RWPE2 (cell line): ENCODE data around the gene ANKS1B.

Source experiments
- ATAC-seq: fragments of 200-7000 bp; cut with Tn5 transposase; 3 replicates; pipeline ENCODE4 v1.9.1; 2021; ENCODE audit warnings: low read depth
- DNase-seq: peaks from one replicate; pipeline ENCODE4 v3.0.0-alpha.2; 2020; ENCODE audit warnings: low spot score
- H3K27ac ChIP-seq: fragments of 450-650 bp; 2 replicates; pipeline ENCODE4 v1.5.1; 2017; ENCODE audit warnings: mild to moderate bottlenecking; ENCODE audit not compliant: poor library complexity, severe bottlenecking
- H3K27me3 ChIP-seq: fragments of 250-450 bp; sonication (Bioruptor Pico); 2 replicates; pipeline ENCODE4 v1.5.1; 2021; ENCODE audit warnings: mild to moderate bottlenecking, moderate library complexity; ENCODE audit not compliant: insufficient read depth, poor library complexity, severe bottlenecking
- H3K36me3 ChIP-seq: fragments of 250-450 bp; sonication (Bioruptor Pico); 2 replicates; pipeline ENCODE4 v1.5.1; 2020; ENCODE audit warnings: low read depth, mild to moderate bottlenecking, moderate library complexity
- H3K4me1 ChIP-seq: fragments of 250-450 bp; sonication (Bioruptor Pico); 2 replicates; pipeline ENCODE4 v1.5.1; 2021; ENCODE audit warnings: mild to moderate bottlenecking, moderate library complexity; ENCODE audit not compliant: insufficient read depth, poor library complexity, severe bottlenecking
- H3K4me3 ChIP-seq: fragments of 250-450 bp; sonication (Bioruptor Pico); 2 replicates; pipeline ENCODE4 v1.5.1; 2021; ENCODE audit warnings: mild to moderate bottlenecking, moderate library complexity; ENCODE audit not compliant: severe bottlenecking
- H3K9me3 ChIP-seq: fragments of 250-450 bp; sonication (Bioruptor Pico); 2 replicates; pipeline ENCODE4 v1.5.1; 2021; ENCODE audit warnings: mild to moderate bottlenecking, moderate library complexity; ENCODE audit not compliant: severe bottlenecking
- TF ChIP-seq, protein P1 (sequence below): fragments of 450-650 bp; IDR thresholded peaks from one replicate; pipeline ENCODE4 v1.5.1; 2017; ENCODE audit warnings: mild to moderate bottlenecking, moderate library complexity; ENCODE audit not compliant: poor library complexity, severe bottlenecking

The ANKS1B gene

DNA sequence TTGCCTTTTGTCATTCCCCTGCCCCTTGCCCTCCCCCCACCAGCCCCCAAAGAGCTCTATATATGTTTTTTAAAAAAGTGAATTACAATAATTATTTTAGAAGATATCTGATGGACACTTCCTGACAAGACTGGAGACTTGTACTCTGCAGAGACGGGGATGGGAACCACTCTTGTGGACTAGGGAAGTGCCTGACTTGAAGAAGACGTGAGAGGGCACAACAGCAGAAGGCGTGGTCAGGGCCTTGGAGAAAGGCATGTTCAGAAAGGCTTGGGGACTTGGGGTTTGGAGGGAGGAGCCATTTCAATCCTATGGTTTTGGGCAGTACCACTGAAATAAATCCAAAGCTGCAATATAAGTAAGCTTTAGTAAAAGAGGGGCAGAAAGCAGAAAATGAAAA is 1184.9 kb downstream of the ANKS1B start:
- Histone ChIP-seq H3K27ac (no peak overlapping the region), H3K9me3 (no peaks in the 10 kb centered on the region), H3K4me3 (no peak overlapping the region), H3K4me1 (no peaks in the 10 kb centered on the region), H3K27me3 (peaks cover 11% of the 10 kb centered on the region), H3K36me3 (no peaks in the 10 kb centered on the region)
- TF ChIP-seq, protein P1, sequence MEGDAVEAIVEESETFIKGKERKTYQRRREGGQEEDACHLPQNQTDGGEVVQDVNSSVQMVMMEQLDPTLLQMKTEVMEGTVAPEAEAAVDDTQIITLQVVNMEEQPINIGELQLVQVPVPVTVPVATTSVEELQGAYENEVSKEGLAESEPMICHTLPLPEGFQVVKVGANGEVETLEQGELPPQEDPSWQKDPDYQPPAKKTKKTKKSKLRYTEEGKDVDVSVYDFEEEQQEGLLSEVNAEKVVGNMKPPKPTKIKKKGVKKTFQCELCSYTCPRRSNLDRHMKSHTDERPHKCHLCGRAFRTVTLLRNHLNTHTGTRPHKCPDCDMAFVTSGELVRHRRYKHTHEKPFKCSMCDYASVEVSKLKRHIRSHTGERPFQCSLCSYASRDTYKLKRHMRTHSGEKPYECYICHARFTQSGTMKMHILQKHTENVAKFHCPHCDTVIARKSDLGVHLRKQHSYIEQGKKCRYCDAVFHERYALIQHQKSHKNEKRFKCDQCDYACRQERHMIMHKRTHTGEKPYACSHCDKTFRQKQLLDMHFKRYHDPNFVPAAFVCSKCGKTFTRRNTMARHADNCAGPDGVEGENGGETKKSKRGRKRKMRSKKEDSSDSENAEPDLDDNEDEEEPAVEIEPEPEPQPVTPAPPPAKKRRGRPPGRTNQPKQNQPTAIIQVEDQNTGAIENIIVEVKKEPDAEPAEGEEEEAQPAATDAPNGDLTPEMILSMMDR = no peak
- ATAC-seq (no peak), DNase-seq (no peak)

DNA sequence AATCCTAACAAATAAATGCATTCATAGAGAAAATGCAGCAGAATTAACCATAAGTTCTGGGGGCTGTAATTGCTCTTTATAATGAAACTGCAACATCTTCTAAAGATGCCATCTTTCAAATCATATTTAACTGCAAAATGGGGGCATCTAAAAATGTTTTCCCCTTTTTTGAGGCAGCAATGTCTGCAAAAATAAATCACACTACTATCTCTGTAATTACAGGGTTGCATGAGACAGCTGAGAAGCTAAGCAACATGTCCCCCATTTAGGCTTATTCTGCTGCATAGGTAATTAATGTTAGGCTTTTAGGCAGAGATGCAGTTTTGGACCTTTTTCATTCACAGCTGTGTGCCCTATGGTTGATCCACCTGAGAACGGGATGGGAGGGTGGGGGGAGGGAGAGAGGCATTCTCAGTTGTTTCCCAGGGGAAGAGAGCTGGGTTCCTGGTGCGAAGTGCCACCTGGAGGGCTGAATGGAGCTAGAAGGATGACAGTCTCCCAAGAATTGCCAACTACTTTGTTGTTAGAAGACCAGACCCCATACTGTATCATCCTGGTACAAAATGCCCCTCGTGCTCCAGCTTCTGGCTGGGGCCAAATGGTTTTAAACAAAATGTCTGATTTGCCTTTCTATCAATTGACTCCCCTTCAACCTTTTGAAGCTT is 1185.5 kb downstream of the ANKS1B start:
- TF ChIP-seq, protein P1 = no peak
- H3K27ac ChIP-seq = no peak overlapping the region
- no peak for DNase-seq

DNA sequence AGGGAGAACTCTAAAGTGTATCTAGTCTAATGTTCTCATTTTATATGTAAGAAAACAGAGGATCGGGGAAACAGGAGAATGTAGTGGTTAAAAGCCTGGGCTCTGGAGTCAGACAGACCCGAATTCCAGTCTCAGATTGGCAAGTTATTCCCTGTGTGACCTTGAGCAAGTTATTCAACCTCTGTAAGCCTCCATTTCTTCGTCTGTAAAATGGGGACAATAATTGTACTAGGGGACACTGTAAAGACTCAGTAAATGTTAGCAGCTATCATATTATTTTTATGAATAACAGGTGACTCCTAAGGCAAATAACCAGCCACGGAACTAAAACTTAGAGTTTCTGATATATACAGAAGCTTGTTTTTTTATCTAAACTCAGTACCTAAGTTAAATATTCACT is 1187.5 kb downstream of the ANKS1B start:
- TF ChIP-seq, protein P1 = no peak

More for the DNA sequence above, 1185.5 kb downstream of the ANKS1B start:
- no peak overlapping the region for H3K4me3 ChIP-seq
- H3K4me1 ChIP-seq = no peaks in the 10 kb centered on the region
- no peak for ATAC-seq
- peaks cover 11% of the 10 kb centered on the region for H3K27me3 ChIP-seq
- H3K9me3 ChIP-seq = no peaks in the 10 kb centered on the region
- H3K36me3 ChIP-seq = no peaks in the 10 kb centered on the region

DNA sequence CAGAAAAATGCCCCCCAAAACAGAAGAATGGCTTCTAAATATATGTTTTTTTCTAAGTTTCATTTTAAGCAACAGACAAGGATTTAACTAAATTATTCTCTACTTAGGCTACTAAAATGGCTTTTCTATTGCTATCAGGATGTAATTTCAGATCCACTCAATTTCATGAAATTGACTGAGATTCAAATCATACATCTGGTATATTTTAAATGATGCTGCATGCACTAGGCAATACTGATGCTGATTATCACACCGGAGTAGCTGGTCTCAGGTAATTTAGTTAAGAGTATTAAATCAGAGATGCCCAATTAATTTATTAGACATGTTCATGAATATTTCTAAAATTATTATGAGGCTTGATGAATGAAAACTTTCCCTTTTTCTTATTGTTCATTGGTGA is 1188.0 kb downstream of the ANKS1B start:
- H3K27me3 ChIP-seq = peaks cover 11% of the 10 kb centered on the region
- no peaks in the 10 kb centered on the region for H3K36me3 ChIP-seq
- DNase-seq (no peak), ATAC-seq (no peak)
- H3K27ac ChIP-seq = no peak overlapping the region
- H3K4me1 ChIP-seq = no peaks in the 10 kb centered on the region
- H3K9me3 ChIP-seq = no peaks in the 10 kb centered on the region
- no peak overlapping the region for H3K4me3 ChIP-seq
- TF ChIP-seq, protein P1 = no peak

More for the DNA sequence above, 1187.5 kb downstream of the ANKS1B start:
- DNase-seq (no peak), ATAC-seq (no peak)
- no peaks in the 10 kb centered on the region for H3K9me3 ChIP-seq
- no peak overlapping the region for H3K27ac ChIP-seq
- H3K27me3 ChIP-seq = peaks cover 11% of the 10 kb centered on the region
- no peak overlapping the region for H3K4me3 ChIP-seq
- H3K36me3 ChIP-seq = no peaks in the 10 kb centered on the region
- no peaks in the 10 kb centered on the region for H3K4me1 ChIP-seq

DNA sequence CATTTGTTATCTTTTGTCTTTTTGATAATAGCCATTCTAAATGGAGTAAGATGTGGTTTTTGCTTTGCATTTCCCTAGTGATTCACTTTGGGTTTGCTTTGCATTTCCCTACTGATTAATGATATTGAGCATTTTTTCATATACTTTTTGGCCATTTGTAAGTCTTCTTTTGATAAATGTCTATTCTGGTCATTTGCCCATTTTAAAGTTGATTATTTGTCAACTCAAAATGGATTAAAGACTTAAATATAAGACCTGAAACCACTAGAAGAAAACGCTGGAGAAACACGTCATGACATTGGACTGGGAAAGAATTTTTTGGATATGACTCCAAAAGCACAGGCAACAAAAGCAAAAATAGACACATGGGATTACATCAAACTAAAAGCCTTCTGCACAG is 1191.6 kb downstream of the ANKS1B start:
- H3K27me3 ChIP-seq = peaks cover 11% of the 10 kb centered on the region
- H3K4me3 ChIP-seq = no peak overlapping the region
- no peaks in the 10 kb centered on the region for H3K4me1 ChIP-seq
- TF ChIP-seq, protein P1 = no peak
- ATAC-seq (no peak), DNase-seq (no peak)
- H3K36me3 ChIP-seq = no peaks in the 10 kb centered on the region
- no peak overlapping the region for H3K27ac ChIP-seq
- H3K9me3 ChIP-seq = no peaks in the 10 kb centered on the region
